K562 (cell line): Measurements from ENCODE around the gene VAT1L.

Experiments
- CREB1 ChIP-seq, 2 experiments: sonication (generic) in 1 of 2; formaldehyde crosslinking in 1 of 2; IDR thresholded peaks; 2 replicates each; pipeline versions ENCODE4 v1.6.1 to v1.8.0; 2012 to 2022; ENCODE audit warnings: inconsistent platforms in 1 of 2, mild to moderate bottlenecking in 1 of 2, missing genetic modification reagents in 1 of 2, moderate library complexity in 1 of 2
- KAT7 ChIP-seq: sonication (generic); formaldehyde crosslinking; IDR thresholded peaks from 2 replicates; pipeline ENCODE4 v1.8.0; 2022; ENCODE audit warnings: missing genetic modification reagents, mild to moderate bottlenecking, borderline replicate concordance
- POLR2AphosphoS5 ChIP-seq: IDR thresholded peaks from 2 replicates; pipeline ENCODE4 v1.6.1; 2011; ENCODE audit warnings: mild to moderate bottlenecking, low read depth, low read length, moderate library complexity; ENCODE audit not compliant: control insufficient read depth, insufficient read depth

- TF ChIP-seq KAT7 = no peak
- TF ChIP-seq CREB1 (IDR thresholded peaks at IDR 0.05) = no peak
- no peak for TF ChIP-seq CREB1 (CRISPR knock-in tag; IDR thresholded peaks at IDR 0.05)
- TF ChIP-seq POLR2AphosphoS5 = no peak
Measured at GRCh38 chr16:77899416-77899815, 111.1 kb downstream of the VAT1L start.
